Right lobe of liver (tissue), 4 donors: ENCODE data around the gene PCSK6.

Experiments
- CTCF ChIP-seq, 4 donors: fragments of 200-600 bp in 3 of 4; fragments of 450-650 bp in 1 of 4; IDR thresholded peaks; one replicate each; pipeline versions ENCODE4 v1.5.1 to v1.8.0; 2016 to 2022; ENCODE audit warnings: antibody characterized with exemption in 4 of 4, mild to moderate bottlenecking in 2 of 4
- POLR2A ChIP-seq: fragments of 450-650 bp; IDR thresholded peaks from one replicate; pipeline ENCODE4 v1.6.1; 2017; ENCODE audit warnings: antibody characterized with exemption, mild to moderate bottlenecking
- donor health status: DM: no; HTN: no; CAD: no.
- donor health status: DM: no; HTN: no; CAD: no.
- donor health status: DM: no; HTN: yes; CAD: no.

- TF ChIP-seq CTCF (IDR thresholded peaks at IDR 0.05) (no peak), POLR2A (no peak)
Measured at GRCh38 chr15:101481917-101482525, 7.5 kb downstream of the PCSK6 start.
